GM08714 (cell line): Measurements from ENCODE around the gene COPE.
"Not testable (repeated sequence)": the region's sequence is repeated elsewhere in the genome, so short reads cannot be mapped to it uniquely, and the experiment has no call there.

Experiments
- H3K4me3 ChIP-seq: fragments of 200-500 bp; sonication (Bioruptor generic); 2 replicates; pipeline ENCODE4 v1.5.1; 2014; ENCODE audit warnings: mild to moderate bottlenecking, low read length, inconsistent platforms
- ZNF274 ChIP-seq: IDR thresholded peaks from 2 replicates; pipeline ENCODE4 v1.6.1; 2012; ENCODE audit warnings: mild to moderate bottlenecking, low read depth, low read length

Gene COPE

GRCh38 chr19:18908917-18909619 lies 10.1 kb downstream of the COPE start:
- no peak overlapping the region for H3K4me3 ChIP-seq
- TF ChIP-seq ZNF274, result no peak

GRCh38 chr19:18906605-18907519 lies 12.3 kb downstream of the COPE start:
- no peak for TF ChIP-seq ZNF274

GRCh38 chr19:18905513-18906236 lies 13.5 kb downstream of the COPE start:
- H3K4me3 ChIP-seq, result no peak overlapping the region
- TF ChIP-seq ZNF274, result no peak

More at GRCh38 chr19:18906605-18907519, 12.3 kb downstream of the COPE start:
- H3K4me3 ChIP-seq, result no peak overlapping the region

- TF ChIP-seq ZNF274, result no peak
These were observed 14.1 kb downstream of the COPE start for GRCh38 chr19:18905058-18905456.

GRCh38 chr19:18904334-18905057 lies 14.7 kb downstream of the COPE start:
- no peak for TF ChIP-seq ZNF274
- H3K4me3 ChIP-seq, result no peak overlapping the region

More at GRCh38 chr19:18905058-18905456, 14.1 kb downstream of the COPE start:
- H3K4me3 ChIP-seq, result no peak overlapping the region

- no peak overlapping the region for H3K4me3 ChIP-seq
- no peak for TF ChIP-seq ZNF274
These were observed 15.8 kb downstream of the COPE start for GRCh38 chr19:18903156-18904037.

GRCh38 chr19:18902519-18902918 lies 16.7 kb downstream of the COPE start:
- not testable (repeated sequence) for H3K4me3 ChIP-seq

- no peak overlapping the region for H3K4me3 ChIP-seq
- TF ChIP-seq ZNF274, result no peak
These were observed 17.7 kb downstream of the COPE start for GRCh38 chr19:18901491-18901890.

- no peak overlapping the region for H3K4me3 ChIP-seq
These were observed 18.3 kb downstream of the COPE start for GRCh38 chr19:18900700-18901481.

GRCh38 chr19:18899624-18900560 lies 19.3 kb downstream of the COPE start:
- no peak for TF ChIP-seq ZNF274
- no peak overlapping the region for H3K4me3 ChIP-seq

More at GRCh38 chr19:18900700-18901481, 18.3 kb downstream of the COPE start:
- TF ChIP-seq ZNF274, result no peak

- H3K4me3 ChIP-seq, result no peak overlapping the region
- no peak for TF ChIP-seq ZNF274
These were observed 20.4 kb downstream of the COPE start for GRCh38 chr19:18898607-18899408.
